Caco-2 (cell line): ENCODE results near the gene MYADM. TPM values are rescaled to one million over a fixed set of nuclear protein-coding genes. Genes with fewer than 3 reads are reported as not detected.

Experiments
- BruUV-seq: library from RNA; stranded (reverse); fragments of 400-500 nt; replicated peaks from 2 replicates; lab custom pipeline; 2021; lab: Mats Ljungman, UMichigan
- CTCF ChIA-PET: fragments of 300-600 bp; sonication (Branson Sonifier 250); formaldehyde crosslinking; loops from one replicate; lab custom pipeline; 2022; ENCODE audit warnings: antibody characterized with exemption; lab: Charles Lee
- POLR2A ChIA-PET: fragments of 300-600 bp; sonication (Branson Sonifier 250); formaldehyde crosslinking; loops from one replicate; lab custom pipeline; 2022; ENCODE audit warnings: antibody characterized with exemption; lab: Charles Lee
- DNase-seq, 2 experiments: peaks; one replicate each; pipeline versions ENCODE4 v3.0.0 to v3.0.0-alpha.2; 2020 to 2022
- H3K27me3 ChIP-seq: replicated peaks from 2 replicates; pipeline ENCODE4 v1.6.0; 2011; ENCODE audit warnings: low read length; ENCODE audit not compliant: control insufficient read depth, insufficient read depth
- H3K36me3 ChIP-seq: 2 replicates; pipeline ENCODE4 v1.5.1; 2011; ENCODE audit warnings: low read length; ENCODE audit not compliant: control insufficient read depth, insufficient read depth
- H3K4me1 ChIP-seq: fragments of 250-450 bp; sonication (Bioruptor Pico); 2 replicates; pipeline ENCODE4 v1.5.1; 2020; ENCODE audit warnings: mild to moderate bottlenecking
- H3K4me3 ChIP-seq: 2 replicates; pipeline ENCODE4 v1.5.1; 2011; ENCODE audit warnings: low read depth, mild to moderate bottlenecking, control low read depth, low read length
- H3K9me3 ChIP-seq: fragments of 250-450 bp; sonication (Bioruptor Pico); 2 replicates; pipeline ENCODE4 v1.5.1; 2020; ENCODE audit warnings: mild to moderate bottlenecking, moderate library complexity
- H3K27ac Mint-ChIP-seq: one replicate; pipeline ENCODE4 v1.8.0; 2022; ENCODE audit warnings: mixed read lengths; ENCODE audit not compliant: unreplicated experiment
- H3K27me3 Mint-ChIP-seq: one replicate; pipeline ENCODE4 v1.8.0; 2022; ENCODE audit warnings: mixed read lengths; ENCODE audit not compliant: insufficient read depth, unreplicated experiment
- H3K36me3 Mint-ChIP-seq: one replicate; pipeline ENCODE4 v1.8.0; 2022; ENCODE audit warnings: mild to moderate bottlenecking, mixed read lengths; ENCODE audit not compliant: insufficient read depth, unreplicated experiment
- H3K4me1 Mint-ChIP-seq: one replicate; pipeline ENCODE4 v1.8.0; 2022; ENCODE audit warnings: low read depth, mixed read lengths; ENCODE audit not compliant: unreplicated experiment
- H3K4me3 Mint-ChIP-seq: one replicate; pipeline ENCODE4 v1.8.0; 2022; ENCODE audit warnings: mild to moderate bottlenecking, moderate library complexity, mixed read lengths; ENCODE audit not compliant: unreplicated experiment
- H3K9me3 Mint-ChIP-seq: one replicate; pipeline ENCODE4 v1.8.0; 2022; ENCODE audit warnings: mixed read lengths; ENCODE audit not compliant: unreplicated experiment
- intact Hi-C: fragments of 100-400 bp; cut with micrococcal nuclease; formaldehyde crosslinking; loops from one replicate; pipeline ENCODE4 v1.10.0; 2022; ENCODE audit not compliant: unreplicated experiment
- total RNA-seq: library from RNA; stranded (reverse); gene quantifications from 2 replicates; pipeline ENCODE4 v1.2.3, GENCODE V29; 2022
- TF ChIP-seq, protein P1 (sequence below), 2 experiments: fragments of 200-600 bp in 1 of 2; IDR thresholded peaks; 1 replicate in 1 of 2; 2 replicates in 1 of 2; pipeline versions ENCODE4 v1.5.1 to v1.8.0; 2011 to 2022; ENCODE audit warnings: antibody characterized with exemption in 1 of 2, control low read depth in 1 of 2, inconsistent platforms in 1 of 2, low read depth in 1 of 2, low read length in 1 of 2, mild to moderate bottlenecking in 1 of 2, moderate library complexity in 1 of 2; ENCODE audit not compliant: insufficient read depth in 1 of 2, severe bottlenecking in 1 of 2, unreplicated experiment in 1 of 2

MYADM gene
- total RNA-seq, 1 experiment from 2014 or later, result 115 TPM

DNA sequence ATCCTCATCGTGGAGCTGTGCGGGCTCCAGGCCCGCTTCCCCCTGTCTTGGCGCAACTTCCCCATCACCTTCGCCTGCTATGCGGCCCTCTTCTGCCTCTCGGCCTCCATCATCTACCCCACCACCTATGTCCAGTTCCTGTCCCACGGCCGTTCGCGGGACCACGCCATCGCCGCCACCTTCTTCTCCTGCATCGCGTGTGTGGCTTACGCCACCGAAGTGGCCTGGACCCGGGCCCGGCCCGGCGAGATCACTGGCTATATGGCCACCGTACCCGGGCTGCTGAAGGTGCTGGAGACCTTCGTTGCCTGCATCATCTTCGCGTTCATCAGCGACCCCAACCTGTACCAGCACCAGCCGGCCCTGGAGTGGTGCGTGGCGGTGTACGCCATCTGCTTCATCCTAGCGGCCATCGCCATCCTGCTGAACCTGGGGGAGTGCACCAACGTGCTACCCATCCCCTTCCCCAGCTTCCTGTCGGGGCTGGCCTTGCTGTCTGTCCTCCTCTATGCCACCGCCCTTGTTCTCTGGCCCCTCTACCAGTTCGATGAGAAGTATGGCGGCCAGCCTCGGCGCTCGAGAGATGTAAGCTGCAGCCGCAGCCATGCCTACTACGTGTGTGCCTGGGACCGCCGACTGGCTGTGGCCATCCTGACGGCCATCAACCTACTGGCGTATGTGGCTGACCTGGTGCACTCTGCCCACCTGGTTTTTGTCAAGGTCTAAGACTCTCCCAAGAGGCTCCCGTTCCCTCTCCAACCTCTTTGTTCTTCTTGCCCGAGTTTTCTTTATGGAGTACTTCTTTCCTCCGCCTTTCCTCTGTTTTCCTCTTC lies 6.3 kb downstream of the MYADM start:
- peak overlapping the region; percentile 14 for H3K27ac Mint-ChIP-seq
- H3K27me3 Mint-ChIP-seq, result no peaks in the 10 kb centered on the region
- Histone ChIP-seq H3K4me3 (no peak overlapping the region), H3K36me3 (peaks cover 3% of the 10 kb centered on the region), H3K27me3 (no peaks in the 10 kb centered on the region), H3K4me1 (peaks cover 3% of the 10 kb centered on the region; the same call in 1 of the 2 replicates), H3K9me3 (no peaks in the 10 kb centered on the region)
- H3K9me3 Mint-ChIP-seq, result no peaks in the 10 kb centered on the region
- POLR2A ChIA-PET, result no interaction called here
- no peak overlapping the region for H3K4me3 Mint-ChIP-seq
- TF ChIP-seq, protein P1, sequence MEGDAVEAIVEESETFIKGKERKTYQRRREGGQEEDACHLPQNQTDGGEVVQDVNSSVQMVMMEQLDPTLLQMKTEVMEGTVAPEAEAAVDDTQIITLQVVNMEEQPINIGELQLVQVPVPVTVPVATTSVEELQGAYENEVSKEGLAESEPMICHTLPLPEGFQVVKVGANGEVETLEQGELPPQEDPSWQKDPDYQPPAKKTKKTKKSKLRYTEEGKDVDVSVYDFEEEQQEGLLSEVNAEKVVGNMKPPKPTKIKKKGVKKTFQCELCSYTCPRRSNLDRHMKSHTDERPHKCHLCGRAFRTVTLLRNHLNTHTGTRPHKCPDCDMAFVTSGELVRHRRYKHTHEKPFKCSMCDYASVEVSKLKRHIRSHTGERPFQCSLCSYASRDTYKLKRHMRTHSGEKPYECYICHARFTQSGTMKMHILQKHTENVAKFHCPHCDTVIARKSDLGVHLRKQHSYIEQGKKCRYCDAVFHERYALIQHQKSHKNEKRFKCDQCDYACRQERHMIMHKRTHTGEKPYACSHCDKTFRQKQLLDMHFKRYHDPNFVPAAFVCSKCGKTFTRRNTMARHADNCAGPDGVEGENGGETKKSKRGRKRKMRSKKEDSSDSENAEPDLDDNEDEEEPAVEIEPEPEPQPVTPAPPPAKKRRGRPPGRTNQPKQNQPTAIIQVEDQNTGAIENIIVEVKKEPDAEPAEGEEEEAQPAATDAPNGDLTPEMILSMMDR (IDR thresholded peaks at IDR 0.05; ENCODE audit: insufficient read depth in 1 of 2, low read depth in 1 of 2, low read length in 1 of 2, severe bottlenecking in 1 of 2, unreplicated experiment in 1 of 2), result no peak
- no peak for DNase-seq
- H3K36me3 Mint-ChIP-seq, result peaks cover 65% of the 10 kb centered on the region
- intact Hi-C loops, result no loop called here
- peaks cover 32% of the 10 kb centered on the region for H3K4me1 Mint-ChIP-seq
- CTCF ChIA-PET, result interaction anchor here (1.2 kb wide), 1 partner anchor 1546 kb away, joined by 3 read pairs; no protein-coding TSS in a partner anchor
- BruUV-seq, result no TSS peak

DNA sequence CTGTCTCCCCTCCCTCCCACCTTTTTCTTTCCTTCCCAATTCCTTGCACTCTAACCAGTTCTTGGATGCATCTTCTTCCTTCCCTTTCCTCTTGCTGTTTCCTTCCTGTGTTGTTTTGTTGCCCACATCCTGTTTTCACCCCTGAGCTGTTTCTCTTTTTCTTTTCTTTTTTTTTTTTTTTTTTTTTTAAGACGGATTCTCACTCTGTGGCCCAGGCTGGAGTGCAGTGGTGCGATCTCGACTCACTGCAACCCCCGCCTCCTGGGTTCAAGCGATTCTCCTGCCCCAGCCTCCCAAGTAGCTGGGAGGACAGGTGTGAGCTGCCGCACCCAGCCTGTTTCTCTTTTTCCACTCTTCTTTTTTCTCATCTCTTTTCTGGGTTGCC lies 6.9 kb downstream of the MYADM start:
- ChIA-PET CTCF (no interaction called here), POLR2A (no interaction called here)
- no peaks in the 10 kb centered on the region for H3K9me3 ChIP-seq
- Mint-ChIP-seq H3K27ac (no peak overlapping the region), H3K4me1 (peaks cover 32% of the 10 kb centered on the region), H3K36me3 (peaks cover 59% of the 10 kb centered on the region), H3K27me3 (no peaks in the 10 kb centered on the region), H3K4me3 (no peak overlapping the region), H3K9me3 (no peaks in the 10 kb centered on the region)
- no peaks in the 10 kb centered on the region for H3K27me3 ChIP-seq
- no peak for DNase-seq
- TF ChIP-seq, protein P1 (IDR thresholded peaks at IDR 0.05; ENCODE audit: insufficient read depth in 1 of 2, low read depth in 1 of 2, low read length in 1 of 2, severe bottlenecking in 1 of 2, unreplicated experiment in 1 of 2), result no peak
- intact Hi-C loops, result no loop called here
- no TSS peak for BruUV-seq
- H3K36me3 ChIP-seq, result peaks cover 3% of the 10 kb centered on the region
- peaks cover 4% of the 10 kb centered on the region; the same call in 1 of the 2 replicates for H3K4me1 ChIP-seq
- H3K4me3 ChIP-seq, result no peak overlapping the region

DNA sequence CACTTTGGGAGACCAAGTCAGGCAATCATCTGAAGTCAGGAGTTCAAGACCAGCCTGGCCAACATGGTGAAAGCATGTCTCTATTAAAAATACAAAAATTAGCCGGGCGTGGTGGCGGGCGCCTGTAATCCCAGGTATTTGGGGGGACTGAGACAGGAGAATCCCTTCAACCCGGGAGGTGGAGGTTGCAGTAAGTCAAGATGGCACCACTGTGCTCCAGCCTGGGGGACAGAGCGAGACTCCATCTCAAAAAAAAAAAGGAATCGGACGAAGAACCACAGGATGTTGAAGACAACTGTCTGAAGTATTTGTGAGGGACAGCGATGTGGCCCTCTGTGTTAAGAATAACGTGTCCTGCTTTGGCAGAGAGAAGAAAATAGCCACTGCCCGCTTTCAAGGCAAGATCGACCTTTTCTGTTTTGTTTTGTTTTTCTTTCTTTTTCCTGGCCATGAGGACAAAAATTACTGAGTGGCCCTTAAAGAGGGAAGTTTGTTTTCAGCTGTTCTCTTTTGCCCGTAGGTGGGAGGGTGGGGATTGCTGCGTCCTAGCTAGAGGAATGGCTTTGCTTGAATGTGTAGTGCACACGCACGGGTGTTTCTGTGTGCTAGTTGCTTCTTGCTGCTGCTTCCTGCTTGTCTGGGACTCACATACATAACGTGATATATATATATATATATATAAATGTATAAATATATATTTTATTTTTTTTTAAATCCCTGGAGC lies 8.1 kb downstream of the MYADM start:
- H3K4me1 Mint-ChIP-seq, result peaks cover 32% of the 10 kb centered on the region
- intact Hi-C loops, result no loop called here
- no peak overlapping the region for H3K4me3 ChIP-seq

More for the DNA sequence above, 8.1 kb downstream of the MYADM start:
- Histone ChIP-seq H3K27me3 (no peaks in the 10 kb centered on the region), H3K4me1 (peaks cover 4% of the 10 kb centered on the region; the same call in 1 of the 2 replicates), H3K36me3 (peaks cover 3% of the 10 kb centered on the region), H3K9me3 (no peaks in the 10 kb centered on the region)
- Mint-ChIP-seq H3K36me3 (peaks cover 55% of the 10 kb centered on the region), H3K9me3 (no peaks in the 10 kb centered on the region), H3K4me3 (no peak overlapping the region), H3K27me3 (no peaks in the 10 kb centered on the region), H3K27ac (no peak overlapping the region)
- ChIA-PET CTCF (no interaction called here), POLR2A (interaction anchor here (1.0 kb wide), 1 partner anchor 8 kb away, joined by 3 read pairs; the partner anchor contains the start of gene MYADM)
- TF ChIP-seq, protein P1 (IDR thresholded peaks at IDR 0.05; ENCODE audit: insufficient read depth in 1 of 2, low read depth in 1 of 2, low read length in 1 of 2, severe bottlenecking in 1 of 2, unreplicated experiment in 1 of 2), result no peak
- BruUV-seq, result no TSS peak
- no peak for DNase-seq
